ENCODE results near the gene CSF2. TPM values are rescaled to one million over a fixed set of nuclear protein-coding genes. Genes with fewer than 3 reads are reported as not detected.

CSF2 gene
- total and polyA plus RNA-seq, 2 of the 13 experiments (the other 11 are each of a cell fraction or from before 2014, with no cell fraction given), result not detected

DNA sequence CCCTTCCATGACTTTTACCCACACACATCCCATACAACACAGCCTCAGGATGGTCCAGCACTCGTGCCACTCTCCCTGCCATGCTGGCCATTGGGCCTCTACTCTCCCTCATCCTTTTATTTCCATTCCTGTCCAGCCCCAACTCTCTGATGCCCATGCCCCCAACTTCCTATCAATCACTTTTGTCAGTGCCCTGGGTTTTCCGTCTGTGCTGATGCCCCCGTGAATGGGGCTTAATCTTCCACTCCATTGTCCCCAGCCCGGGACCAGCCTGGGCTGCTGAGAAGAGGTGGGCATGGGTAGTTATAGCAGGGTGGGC lies 49.5 kb upstream of the CSF2 start:
- ATAC-seq, result no peak
- ChIA-PET CTCF (ENCODE audit: low intra/inter-chr PET ratio, low total read pairs) (no interaction called here), POLR2A (no interaction called here)
- intact Hi-C loops (cut with micrococcal nuclease; ENCODE audit: unreplicated experiment) (no loop called here), in situ Hi-C loops (cut with HindIII; ENCODE audit: extremely low pct_ligation_motif_present, low pct_unique_long_range_greater_than_20kb) (loop anchor here (25.0 kb wide), 1 partner anchor 587 kb away; no protein-coding TSS in a partner anchor)
- Histone ChIP-seq H3K4me2 (ENCODE audit: low read depth, low read length) (no peak overlapping the region), H3K79me2 (ENCODE audit: insufficient read depth, low read length) (no peaks in the 10 kb centered on the region), H2AFZ (ENCODE audit: low read length) (no peak overlapping the region), H3K27ac (ENCODE audit: extremely low read length, insufficient read depth, low read length) (no peak overlapping the region), H3K9me3 (ENCODE audit: low read length) (no peaks in the 10 kb centered on the region), H3K4me3 (replicated peaks in 1 of 3; ENCODE audit: insufficient read depth in 1 of 3, low read depth in 2 of 3, low read length in 3 of 3) (no peak overlapping the region), H3K27me3 (ENCODE audit: control insufficient read depth in 1 of 2, insufficient read depth in 2 of 2, low read length in 2 of 2) (peaks cover 0 to 11% of the 10 kb centered on the region in 2 experiments; a peak in 4 of 5 replicates), H3K9ac (ENCODE audit: insufficient read depth, low read depth, low read length) (no peak overlapping the region), H3K36me3 (replicated peaks in 1 of 2; ENCODE audit: control insufficient read depth in 1 of 2, insufficient read depth in 2 of 2, low read length in 2 of 2) (no peaks in the 10 kb centered on the region), H4K20me1 (ENCODE audit: insufficient read depth, low read length) (no peaks in the 10 kb centered on the region), H3K4me1 (ENCODE audit: insufficient read depth, low read length) (no peaks in the 10 kb centered on the region)
- DNase-seq (ENCODE audit: low spot score), result no peak
- no peak for FAIRE-seq
- TF ChIP-seq SNRNP70 (IDR thresholded peaks at IDR 0.05; ENCODE audit: low read depth, low read length) (no peak), ZNF773 (CRISPR knock-in tag; IDR thresholded peaks at IDR 0.05; ENCODE audit: borderline replicate concordance) (no peak), KDM3A (CRISPR knock-in tag; IDR thresholded peaks at IDR 0.05; ENCODE audit: low read depth) (no peak), ELF4 (CRISPR knock-in tag; IDR thresholded peaks at IDR 0.05; ENCODE audit: borderline replicate concordance) (no peak), MYNN (CRISPR knock-in tag; IDR thresholded peaks at IDR 0.05; ENCODE audit: low read depth) (no peak), HDAC6 (IDR thresholded peaks at IDR 0.05; ENCODE audit: low read depth, low read length) (no peak), SP140L (CRISPR knock-in tag; IDR thresholded peaks at IDR 0.05; ENCODE audit: borderline replicate concordance) (no peak), BHLHE40 (IDR thresholded peaks at IDR 0.05; ENCODE audit: low read length) (no peak)
- TF ChIP-seq, protein P1, sequence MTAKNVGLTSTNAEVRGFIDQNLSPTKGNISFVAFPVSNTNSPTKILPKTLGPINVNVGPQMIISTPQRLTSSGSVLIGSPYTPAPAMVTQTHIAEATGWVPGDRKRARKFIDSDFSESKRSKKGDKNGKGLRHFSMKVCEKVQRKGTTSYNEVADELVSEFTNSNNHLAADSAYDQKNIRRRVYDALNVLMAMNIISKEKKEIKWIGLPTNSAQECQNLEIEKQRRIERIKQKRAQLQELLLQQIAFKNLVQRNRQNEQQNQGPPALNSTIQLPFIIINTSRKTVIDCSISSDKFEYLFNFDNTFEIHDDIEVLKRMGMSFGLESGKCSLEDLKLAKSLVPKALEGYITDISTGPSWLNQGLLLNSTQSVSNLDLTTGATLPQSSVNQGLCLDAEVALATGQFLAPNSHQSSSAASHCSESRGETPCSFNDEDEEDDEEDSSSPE (CRISPR knock-in tag; IDR thresholded peaks at IDR 0.05), result no peak
- TF ChIP-seq, protein P2, sequence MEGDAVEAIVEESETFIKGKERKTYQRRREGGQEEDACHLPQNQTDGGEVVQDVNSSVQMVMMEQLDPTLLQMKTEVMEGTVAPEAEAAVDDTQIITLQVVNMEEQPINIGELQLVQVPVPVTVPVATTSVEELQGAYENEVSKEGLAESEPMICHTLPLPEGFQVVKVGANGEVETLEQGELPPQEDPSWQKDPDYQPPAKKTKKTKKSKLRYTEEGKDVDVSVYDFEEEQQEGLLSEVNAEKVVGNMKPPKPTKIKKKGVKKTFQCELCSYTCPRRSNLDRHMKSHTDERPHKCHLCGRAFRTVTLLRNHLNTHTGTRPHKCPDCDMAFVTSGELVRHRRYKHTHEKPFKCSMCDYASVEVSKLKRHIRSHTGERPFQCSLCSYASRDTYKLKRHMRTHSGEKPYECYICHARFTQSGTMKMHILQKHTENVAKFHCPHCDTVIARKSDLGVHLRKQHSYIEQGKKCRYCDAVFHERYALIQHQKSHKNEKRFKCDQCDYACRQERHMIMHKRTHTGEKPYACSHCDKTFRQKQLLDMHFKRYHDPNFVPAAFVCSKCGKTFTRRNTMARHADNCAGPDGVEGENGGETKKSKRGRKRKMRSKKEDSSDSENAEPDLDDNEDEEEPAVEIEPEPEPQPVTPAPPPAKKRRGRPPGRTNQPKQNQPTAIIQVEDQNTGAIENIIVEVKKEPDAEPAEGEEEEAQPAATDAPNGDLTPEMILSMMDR (CRISPR knock-in tag; IDR thresholded peaks at IDR 0.05), result no peak
- no TSS peak for BruUV-seq (replicated peaks)
- WGBS (ENCODE audit: low lambda C conversion rate), result 1% methylated on average over 4 of the region's 4 CpGs
